ENCODE measurements around the gene C10orf90.

The C10orf90 gene

GRCh38 chr10:126632705-126633104 lies 37.8 kb downstream of the C10orf90 start:
- DNase-seq (ENCODE audit: low spot score), result no peak

GRCh38 chr10:126629925-126630624 lies 40.4 kb downstream of the C10orf90 start:
- no peak for DNase-seq (ENCODE audit: low spot score)

GRCh38 chr10:126628746-126629145 lies 41.7 kb downstream of the C10orf90 start:
- DNase-seq (ENCODE audit: low spot score), result no peak

- DNase-seq (ENCODE audit: low spot score), result no peak
Measured at GRCh38 chr10:126621846-126622245, 48.6 kb downstream of the C10orf90 start.

- no peak for DNase-seq (ENCODE audit: low spot score)
Measured at GRCh38 chr10:126618466-126618865, 52.0 kb downstream of the C10orf90 start.

GRCh38 chr10:126617733-126618132 lies 52.8 kb downstream of the C10orf90 start:
- DNase-seq (ENCODE audit: low spot score), result no peak

- no peak for DNase-seq (ENCODE audit: low spot score)
Measured at GRCh38 chr10:126617208-126617607, 53.3 kb downstream of the C10orf90 start.

- no peak for DNase-seq (ENCODE audit: low spot score)
Measured at GRCh38 chr10:126616737-126617136, 53.8 kb downstream of the C10orf90 start.

- DNase-seq (ENCODE audit: low spot score), result no peak
Measured at GRCh38 chr10:126611303-126611702, 59.2 kb downstream of the C10orf90 start.

GRCh38 chr10:126609566-126609965 lies 60.9 kb downstream of the C10orf90 start:
- DNase-seq (ENCODE audit: low spot score), result no peak

GRCh38 chr10:126599949-126600682 lies 70.4 kb downstream of the C10orf90 start:
- DNase-seq (ENCODE audit: low spot score), result no peak

- peak; percentile 58 for DNase-seq (ENCODE audit: low spot score)
Measured at GRCh38 chr10:126598009-126598408, 72.5 kb downstream of the C10orf90 start.

GRCh38 chr10:126597211-126597610 lies 73.3 kb downstream of the C10orf90 start:
- DNase-seq (ENCODE audit: low spot score), result no peak

GRCh38 chr10:126596472-126597016 lies 73.9 kb downstream of the C10orf90 start:
- DNase-seq (ENCODE audit: low spot score), result no peak

- DNase-seq (ENCODE audit: low spot score), result no peak
Measured at GRCh38 chr10:126595160-126595559, 75.3 kb downstream of the C10orf90 start.

GRCh38 chr10:126593968-126594701 lies 76.4 kb downstream of the C10orf90 start:
- no peak for DNase-seq (ENCODE audit: low spot score)

- DNase-seq (ENCODE audit: low spot score), result no peak
Measured at GRCh38 chr10:126592901-126593300, 77.6 kb downstream of the C10orf90 start.

- DNase-seq (ENCODE audit: low spot score), result no peak
Measured at GRCh38 chr10:126588024-126588423, 82.5 kb downstream of the C10orf90 start.

- DNase-seq (ENCODE audit: low spot score), result no peak
Measured at GRCh38 chr10:126586878-126587277, 83.6 kb downstream of the C10orf90 start.

- DNase-seq (ENCODE audit: low spot score), result no peak
Measured at GRCh38 chr10:126586128-126586527, 84.4 kb downstream of the C10orf90 start.

- DNase-seq (ENCODE audit: low spot score), result no peak
Measured at GRCh38 chr10:126585249-126586017, 85.1 kb downstream of the C10orf90 start.

- no peak for DNase-seq (ENCODE audit: low spot score)
Measured at GRCh38 chr10:126584836-126585235, 85.7 kb downstream of the C10orf90 start.
